NCI-H446 treated with DMSO at 0.1 percent for 48 hours (cell line): Measurements from ENCODE around the gene RWDD3.

Source experiments
- DNase-seq: peaks from one replicate; lab custom pipeline; 2025; lab: John Stamatoyannopoulos, UW

RWDD3 gene, protein sequence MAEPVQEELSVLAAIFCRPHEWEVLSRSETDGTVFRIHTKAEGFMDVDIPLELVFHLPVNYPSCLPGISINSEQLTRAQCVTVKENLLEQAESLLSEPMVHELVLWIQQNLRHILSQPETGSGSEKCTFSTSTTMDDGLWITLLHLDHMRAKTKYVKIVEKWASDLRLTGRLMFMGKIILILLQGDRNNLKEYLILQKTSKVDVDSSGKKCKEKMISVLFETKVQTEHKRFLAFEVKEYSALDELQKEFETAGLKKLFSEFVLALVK

DNA sequence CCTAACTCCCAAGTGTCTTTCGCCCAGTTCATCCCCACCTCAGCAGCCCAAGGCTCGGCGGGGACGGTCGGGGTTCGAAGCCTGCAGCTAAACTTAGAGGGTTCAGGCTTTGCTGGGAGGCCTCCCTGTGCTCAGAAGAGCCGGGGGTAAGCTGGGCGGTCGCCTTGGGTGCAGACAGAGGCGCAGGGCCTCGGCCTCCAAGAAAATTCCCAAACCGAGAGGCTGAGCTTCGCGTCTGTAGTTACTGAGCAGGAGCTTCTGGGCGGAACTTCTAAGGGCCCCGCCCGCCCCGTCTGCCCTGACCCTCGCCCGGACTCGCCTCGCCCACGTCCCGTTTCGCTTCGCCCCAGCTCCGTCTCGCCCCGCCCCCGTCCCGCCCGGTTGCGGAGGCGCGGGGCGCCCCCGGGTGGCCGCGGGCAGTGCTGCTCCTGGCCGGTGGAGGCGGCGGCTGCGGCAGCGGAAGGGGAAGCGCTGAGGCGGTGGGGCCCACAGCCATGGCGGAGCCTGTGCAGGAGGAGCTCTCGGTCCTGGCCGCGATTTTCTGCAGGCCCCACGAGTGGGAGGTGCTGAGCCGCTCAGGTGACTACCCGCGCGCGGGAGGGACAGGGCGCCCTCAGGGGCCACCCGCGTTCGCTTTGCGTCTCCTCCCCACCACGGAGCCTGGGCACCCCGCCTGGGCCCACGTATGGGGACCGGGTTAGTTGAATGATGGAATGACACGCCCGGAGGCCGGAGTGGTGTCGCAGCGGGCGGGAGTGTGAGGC lies at the start of gene RWDD3:
TSS of gene RWDD3 (plus strand) at position 474 of the 764 bp plus-strand sequence. CDS start at position 495, 21 bp downstream.
- peak; percentile 78 for DNase-seq

DNA sequence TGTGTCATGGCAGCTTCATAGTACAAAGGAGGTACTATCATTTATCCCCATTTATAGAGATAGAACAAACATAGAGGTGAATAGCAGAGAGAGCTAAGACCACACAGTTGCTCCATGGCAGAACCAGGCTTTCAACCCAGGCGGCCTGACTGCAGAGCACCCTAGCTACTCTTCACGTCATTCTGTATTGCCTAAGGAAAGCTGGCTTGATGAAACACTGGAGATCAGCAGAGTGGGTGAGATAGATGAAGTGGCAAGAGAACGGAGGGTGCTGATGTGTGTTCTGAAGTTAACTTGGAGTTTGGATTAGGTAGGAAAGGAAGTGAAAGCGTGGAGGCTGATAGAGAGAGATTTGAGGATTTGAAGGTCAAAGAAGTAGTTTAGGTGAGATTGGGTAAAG lies 47.9 kb upstream of the RWDD3 start:
- no peak for DNase-seq

DNA sequence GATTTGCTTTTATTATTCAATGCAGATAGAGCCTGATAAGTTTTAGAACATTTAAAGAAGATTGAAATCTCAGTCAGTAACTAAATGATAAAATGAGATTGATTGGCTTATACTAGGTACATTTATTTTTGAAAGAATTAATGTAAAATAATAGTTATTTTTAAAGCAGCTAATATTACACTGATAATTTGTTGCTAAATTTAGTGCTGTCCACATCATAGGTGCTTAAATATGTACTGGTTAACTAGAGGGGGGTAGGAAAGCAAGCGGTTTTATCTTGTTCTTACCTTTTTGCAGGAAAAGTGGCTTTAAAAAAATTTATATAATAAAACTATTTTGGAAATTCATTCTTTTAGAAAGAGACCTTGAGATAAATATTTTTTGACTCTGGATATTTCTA lies 40.4 kb upstream of the RWDD3 start:
- no peak for DNase-seq

DNA sequence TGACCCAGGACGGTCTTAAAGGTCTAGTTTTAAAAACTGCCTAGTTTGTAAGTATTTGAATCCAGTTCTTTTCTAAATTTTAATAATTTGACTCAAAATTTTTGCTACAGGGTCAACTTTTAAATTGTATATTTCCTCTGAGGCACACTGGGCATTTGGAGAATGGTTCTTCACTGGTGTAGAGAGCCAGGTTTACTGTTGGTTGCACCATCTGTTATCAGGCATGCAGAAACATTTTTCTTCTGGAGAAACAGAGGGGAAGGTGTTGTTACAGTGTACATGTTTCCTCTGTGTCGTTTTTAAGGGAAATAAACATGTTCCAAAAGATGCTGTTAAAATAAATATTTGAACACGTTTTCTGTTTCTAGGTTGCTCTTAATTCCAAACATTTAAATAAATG lies 39.0 kb upstream of the RWDD3 start:
- DNase-seq, result no peak

DNA sequence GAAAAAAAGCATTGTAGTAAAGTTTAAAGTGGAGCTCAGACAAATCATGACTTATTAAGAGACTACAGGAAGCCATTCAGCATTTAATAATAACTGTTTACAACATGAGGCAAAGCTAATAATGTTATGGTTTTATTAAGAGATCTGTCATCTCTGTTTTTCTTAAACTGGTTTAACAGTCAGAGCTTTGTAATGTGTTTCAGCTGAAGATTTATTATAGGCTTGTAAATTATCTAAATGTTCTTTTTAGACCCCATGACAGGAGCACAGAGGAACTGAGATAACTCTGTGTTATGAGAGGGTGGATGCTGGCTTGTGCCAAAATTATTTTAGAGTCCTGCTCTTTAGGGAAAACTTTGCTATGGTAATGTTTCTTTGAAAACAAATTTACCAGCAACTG lies 38.0 kb upstream of the RWDD3 start:
- DNase-seq, result no peak

DNA sequence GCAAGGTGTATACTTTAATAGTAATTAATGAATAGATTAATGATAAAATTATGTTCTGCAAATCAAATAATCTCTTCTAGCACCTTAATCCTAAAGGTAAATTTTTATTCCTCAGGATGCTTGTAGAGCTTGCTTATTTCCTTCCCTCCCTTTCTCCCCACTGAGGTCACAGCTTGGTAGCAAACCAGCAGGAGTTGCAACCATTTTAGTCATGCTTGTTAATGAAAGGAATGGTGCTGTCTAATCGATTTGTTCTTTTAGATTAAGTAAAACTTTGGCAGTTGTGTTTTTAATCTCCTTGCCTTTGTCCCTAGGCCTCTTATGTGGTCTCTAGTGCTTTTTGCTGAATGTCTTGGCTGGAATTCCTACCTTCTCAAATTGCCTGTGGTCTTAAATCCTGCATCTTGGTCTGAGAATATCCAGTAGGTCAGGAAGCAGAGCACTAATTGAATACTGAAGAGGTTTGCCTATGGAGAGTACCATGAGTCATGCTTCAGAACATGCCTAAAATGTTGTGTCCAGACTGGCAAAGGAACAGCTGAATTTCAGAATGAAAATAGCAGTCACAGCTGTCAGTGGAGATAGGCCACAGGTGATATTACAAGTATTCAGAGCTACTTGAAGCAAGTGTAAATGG lies 36.3 kb upstream of the RWDD3 start:
- peak; percentile 35 for DNase-seq

DNA sequence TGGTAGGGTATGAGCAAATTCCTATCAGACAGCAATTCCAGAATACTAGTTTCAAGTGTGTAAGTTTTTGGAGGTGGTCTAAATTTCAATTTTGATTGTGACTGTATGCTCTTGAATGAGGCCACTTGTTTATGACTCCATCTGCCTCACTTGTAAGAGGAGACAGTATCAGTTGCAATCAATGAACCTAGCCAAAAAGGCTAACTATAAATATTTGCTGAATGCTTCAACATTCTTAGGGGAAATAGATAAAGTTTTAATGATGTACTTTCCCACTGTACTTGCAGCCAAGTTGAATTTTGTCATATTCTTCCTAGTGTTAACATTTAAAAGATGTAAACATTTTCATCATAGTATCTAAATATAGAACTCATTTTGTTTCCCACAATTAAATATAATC lies 32.1 kb upstream of the RWDD3 start:
- DNase-seq, result no peak

DNA sequence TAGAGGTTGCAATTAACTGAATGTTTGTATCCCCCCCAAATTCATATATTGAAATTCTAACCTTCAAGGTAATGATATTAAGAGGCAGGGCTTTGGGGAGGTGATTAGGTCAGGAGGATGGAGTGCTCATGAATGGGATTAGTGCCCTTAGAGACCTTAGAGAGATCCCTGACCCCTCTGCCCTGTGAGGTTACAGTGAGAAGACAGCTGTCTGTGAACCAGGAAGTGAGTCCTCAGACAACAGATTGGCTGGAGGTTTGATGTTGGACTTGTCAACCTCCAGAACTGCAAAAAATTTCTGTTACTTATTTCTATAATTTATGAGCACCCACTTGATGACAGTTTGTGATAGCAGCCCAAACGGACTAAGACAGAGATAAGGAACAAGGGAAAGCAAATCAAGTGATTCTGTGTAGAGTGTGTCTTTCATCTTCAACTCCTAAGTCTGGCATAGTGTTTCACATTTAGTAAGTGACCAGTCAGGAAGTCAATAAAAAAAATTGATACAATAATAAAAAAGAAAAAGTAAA lies 30.0 kb upstream of the RWDD3 start:
- DNase-seq, result no peak

DNA sequence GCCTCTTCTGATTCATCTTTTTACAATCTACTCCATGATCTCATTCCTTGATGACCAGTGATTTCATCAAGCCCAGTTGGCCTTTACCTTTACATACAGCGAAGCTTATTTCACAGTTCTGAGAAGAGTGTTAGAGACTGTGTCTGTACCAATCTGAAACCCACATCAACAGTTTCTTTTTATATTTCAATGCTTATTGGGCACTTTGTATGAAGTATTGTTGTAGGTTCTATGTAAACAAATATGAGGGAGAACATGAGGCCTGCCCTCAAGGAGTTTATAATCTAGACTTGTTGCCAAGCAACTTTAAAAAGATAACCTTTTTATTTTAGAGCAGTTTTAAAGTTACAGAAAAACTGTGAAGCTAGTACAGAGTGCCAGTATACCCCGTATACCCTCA lies 27.5 kb upstream of the RWDD3 start:
- DNase-seq, result no peak

DNA sequence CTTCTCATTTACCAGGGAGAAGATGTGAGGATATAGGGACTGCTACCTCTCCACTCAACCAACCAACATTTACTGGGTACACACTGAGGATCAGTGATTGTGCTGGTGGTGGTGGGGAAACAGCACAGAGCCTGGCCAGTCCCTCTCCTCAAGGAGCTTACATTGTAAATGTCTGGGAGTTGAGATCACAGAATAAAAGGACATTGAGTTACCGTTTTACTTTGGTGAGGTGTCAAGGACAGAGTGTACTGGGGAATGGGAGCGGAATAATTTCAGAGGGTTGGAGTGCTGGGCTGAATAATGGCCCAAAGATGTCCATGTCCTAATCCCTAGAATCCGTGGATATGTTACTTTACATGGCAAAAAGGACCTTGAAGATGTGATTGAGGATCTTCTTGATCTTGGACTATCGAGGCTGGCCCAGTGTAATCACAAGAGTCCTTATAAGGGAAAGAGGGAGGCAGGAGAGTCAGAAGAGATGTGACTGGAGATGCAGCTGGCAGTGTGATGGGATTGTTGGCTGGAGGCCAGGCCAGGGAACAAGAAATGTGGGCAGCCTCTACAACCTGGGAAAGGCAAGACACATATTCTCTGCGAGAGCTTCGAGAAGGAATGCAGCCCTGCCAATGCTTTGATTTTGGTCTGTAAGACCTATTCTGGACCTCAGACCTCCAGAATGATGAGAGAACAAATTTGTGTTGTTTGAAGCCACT lies 26.6 kb upstream of the RWDD3 start:
- no peak for DNase-seq

DNA sequence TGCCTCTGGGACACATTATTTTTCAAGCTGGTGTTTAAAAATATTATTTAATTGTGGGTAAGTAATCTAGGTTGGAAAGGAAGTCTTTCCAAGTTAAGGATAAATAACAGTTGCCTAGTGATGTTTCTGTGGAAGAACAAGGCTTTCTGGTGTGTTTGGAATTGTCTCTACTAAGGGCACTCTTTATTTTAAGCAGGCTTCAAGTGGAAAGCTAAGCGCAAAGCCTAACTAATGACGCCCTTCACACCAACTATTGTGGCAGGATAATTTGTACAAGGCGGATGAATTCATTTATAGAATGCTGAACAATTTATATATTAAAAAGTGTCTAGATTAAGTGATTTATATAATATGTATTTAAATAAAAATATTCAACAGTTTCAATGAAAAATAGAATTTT lies 25.1 kb upstream of the RWDD3 start:
- DNase-seq, result no peak

DNA sequence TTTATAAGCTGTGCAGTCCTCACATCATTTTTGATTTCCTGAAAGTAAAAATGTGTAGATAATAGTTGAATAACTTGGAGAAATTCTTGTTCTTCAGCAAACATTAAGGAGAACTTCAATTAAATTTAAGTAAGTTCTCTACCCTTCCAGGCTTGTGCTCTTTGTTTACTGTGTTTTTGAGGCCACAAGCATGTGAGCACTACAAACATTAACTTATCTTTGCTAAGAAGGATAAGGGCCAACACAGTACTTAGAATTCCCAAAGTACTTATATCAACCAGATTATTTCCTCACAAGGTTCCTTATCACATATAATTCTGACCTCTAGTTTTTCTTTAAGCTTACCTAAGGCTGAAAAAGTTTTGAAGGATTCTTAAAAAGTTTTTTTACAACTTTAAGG lies 24.7 kb upstream of the RWDD3 start:
- DNase-seq, result no peak

DNA sequence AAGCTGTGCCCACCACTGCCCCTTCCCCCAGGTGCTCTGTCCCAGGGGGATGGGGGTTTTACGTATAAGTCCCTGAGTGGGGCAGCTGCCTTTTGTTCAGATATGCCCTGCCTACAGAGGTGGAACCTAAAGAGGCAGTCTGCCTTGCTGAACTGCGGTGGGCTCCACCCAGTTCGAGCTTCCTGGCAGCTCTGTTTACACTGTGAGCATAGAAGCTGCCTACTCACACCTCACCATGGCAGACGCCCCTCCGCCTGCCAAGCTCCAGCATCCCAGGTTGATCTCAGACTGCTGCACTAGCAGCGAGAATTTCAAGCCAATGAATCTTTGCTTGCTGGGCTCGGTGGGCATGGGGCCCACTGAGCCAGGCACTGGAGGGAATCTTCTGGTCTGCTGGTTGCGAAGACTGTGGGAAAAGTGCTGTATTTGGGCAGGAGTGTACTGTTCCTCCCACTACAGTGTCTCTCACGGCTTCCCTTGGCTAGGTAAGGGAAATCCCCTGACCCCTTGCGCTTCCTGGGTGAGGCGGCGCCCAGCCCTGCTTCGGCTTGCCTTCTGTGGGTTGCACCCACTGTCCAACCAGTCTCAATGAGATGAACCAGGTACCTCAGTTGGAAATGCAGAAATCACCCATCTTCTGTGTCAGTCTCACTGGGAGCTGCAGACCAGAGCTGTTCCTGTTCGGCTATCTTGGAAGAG lies 17.6 kb upstream of the RWDD3 start:
- no peak for DNase-seq

DNA sequence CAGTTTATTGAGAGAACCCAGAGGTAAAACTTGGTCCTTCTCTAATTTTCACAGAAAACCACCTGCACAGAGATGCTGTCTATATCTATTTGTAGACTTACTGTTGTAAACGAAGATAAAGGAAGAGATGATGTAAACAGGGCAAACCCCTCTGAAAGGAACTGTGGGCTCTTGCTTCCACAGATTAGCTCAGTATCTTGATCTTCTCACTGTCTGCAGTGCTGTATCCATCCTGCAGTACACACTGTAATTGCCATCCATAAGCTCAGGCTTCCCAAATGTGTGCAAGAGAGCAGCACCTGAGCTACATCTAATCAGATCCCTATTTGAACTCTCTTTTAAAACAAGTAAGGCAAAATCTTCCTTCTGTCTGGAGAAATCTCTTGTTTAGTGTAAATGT lies 16.6 kb upstream of the RWDD3 start:
- no peak for DNase-seq

DNA sequence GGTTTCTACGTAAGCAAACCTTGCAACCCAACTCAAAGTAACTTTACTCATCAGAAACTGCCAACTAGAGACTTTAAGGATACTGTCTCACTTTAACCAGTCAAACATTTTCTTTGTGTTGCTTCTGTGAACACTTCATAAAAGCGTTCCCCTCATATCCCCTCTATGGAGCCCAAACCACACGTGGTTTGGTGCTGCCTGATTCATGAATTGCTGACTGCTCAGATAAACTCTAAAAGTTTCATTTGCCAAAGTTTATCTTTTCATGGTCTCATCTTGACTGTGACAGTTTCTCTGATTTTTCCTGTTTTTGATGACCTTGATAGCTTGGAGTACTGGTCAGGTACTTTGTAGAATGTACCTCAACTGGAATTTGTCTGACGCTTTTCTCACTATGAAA lies 14.6 kb upstream of the RWDD3 start:
- DNase-seq, result no peak

DNA sequence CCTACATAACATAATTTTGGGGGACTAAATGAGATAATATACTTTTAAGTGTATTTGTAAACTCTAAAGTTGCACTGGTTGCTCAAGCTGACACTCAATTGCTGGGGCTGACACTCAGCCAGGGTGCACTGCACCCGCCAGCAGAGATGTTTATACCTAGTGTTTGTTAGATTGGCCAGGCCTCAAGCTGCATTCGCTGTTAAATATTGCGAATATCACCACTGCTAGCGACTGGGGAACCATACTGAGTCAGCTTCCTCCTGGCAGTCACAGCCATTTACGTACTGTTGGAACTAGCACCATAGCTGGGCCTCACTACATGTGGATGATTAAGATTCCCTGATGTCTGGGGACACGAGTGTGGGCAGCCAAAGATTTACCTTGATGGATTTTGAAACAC lies 12.7 kb upstream of the RWDD3 start:
- no peak for DNase-seq

DNA sequence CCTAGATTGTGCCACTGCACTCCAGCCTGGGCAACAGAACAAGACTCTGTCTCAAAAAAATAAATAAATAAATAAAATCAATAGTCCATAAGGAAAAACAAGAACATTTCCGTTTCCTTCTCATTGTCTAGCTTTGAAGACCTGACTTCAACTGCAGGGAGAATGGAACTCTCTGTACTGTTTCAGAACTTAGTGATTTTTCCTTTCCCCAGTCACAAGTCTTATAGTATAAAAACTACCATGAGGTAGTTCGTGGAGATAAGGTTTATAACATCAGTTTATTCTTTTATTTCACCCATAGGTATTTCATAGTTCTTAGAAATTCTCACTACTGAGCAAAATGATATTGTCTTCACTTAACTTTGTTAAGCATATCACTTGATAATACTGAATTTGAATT lies 11.4 kb upstream of the RWDD3 start:
- DNase-seq, result no peak

DNA sequence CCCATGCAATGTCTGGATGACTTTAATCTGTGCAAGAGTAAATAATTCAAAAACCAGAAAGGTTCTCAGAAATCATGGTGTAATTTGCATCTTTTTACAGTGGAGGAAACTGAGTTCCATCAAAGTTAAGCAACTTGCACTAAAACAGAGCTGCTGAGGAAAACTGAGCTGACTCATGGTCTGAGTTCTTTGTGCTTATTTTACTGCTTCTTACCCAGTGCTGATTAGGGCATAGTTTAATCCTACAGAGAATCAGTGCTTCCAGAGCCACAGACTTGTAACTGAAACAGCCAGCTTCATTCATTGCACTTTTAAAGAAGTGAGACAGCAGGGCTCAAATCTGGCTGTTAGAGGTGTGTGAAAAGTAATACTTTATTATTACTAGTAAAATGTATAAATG lies 10.9 kb upstream of the RWDD3 start:
- no peak for DNase-seq

DNA sequence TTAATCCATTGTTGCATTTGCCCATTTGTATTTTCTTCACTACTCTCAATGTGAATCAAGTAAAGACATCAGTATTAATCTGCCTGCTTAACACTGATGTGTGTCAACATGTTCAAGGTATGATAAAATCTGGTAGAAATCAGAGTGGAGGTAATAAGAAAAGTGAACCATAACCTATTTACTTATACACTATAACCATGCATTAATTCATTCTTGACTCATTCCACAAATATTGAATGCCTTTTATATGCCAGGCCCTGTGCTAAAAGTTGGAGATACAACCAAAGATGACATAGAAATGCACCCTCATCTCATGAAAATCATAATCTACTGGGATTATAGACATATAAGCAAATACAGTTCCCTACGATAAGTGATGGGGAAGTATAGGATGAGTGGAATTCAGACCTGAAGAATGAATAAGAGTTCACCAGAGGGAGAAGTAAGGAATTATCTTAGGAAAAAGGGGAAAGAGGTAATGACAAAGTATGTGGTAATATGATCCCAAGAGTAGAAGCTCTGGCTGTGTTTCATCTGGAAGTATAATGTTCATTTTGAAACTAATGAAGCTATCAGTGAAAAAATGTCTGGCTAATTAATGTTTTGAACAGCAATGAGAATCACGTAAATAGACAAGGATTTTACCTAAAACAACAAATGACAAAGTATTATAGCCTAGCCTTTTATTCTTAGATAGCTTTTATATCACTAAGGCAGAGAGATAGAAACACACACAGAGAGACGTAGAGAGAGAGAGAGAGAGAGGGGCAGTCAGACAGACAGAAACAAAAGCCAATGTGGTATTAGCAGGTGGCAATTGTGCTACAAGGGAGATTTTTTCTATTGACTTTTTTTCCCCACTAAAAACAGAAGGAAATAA lies 7.0 kb upstream of the RWDD3 start:
- no peak for DNase-seq

DNA sequence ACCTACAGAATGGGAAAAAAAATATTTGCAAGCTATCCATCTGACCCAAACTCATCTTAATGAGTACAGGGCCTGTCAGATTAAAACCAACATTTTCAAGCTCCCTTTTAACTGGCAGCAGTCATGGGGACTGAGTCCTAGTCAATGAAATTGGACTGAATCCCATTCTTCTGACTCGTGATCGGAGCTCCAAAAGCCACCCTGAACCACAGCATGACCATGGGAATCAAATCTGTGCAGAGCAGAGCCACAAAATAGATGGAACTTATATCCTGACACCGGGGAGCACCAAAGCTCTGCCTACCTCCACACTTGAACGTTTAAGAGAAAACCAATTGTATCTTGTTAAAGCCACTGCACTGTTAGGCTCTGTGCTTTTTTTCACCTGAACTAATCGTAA lies 5.0 kb upstream of the RWDD3 start:
- DNase-seq, result peak; percentile 60

DNA sequence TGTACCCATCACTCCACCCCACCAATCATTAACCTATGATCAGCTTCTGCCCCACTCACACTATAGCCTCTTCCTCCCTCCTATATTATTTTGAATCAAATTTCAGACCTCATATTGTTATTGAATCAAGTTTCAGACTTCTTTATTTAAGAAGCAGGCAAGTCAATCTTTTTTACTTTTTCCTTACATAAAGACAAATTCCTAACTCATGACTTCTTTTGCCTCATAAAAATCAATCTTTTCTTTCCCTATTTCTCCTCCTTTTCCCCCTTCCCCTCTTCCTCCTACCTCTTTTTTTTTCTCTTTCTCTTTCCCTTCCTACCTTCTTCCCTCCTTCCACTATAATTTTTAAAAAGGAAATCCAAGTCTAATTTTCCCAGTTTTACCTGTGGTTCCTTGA lies 4.3 kb upstream of the RWDD3 start:
- no peak for DNase-seq
